Loucy (cell line): ENCODE results near the gene FLT1.

Experiments
- EZH2phosphoT487 ChIP-seq: fragments of 200-600 bp; IDR thresholded peaks from 2 replicates; pipeline ENCODE4 v1.6.1; 2018; ENCODE audit warnings: antibody characterized with exemption, mild to moderate bottlenecking, moderate library complexity, borderline replicate concordance
- TF ChIP-seq, protein P1 (sequence below): fragments of 200-600 bp; sonication (generic); conservative IDR thresholded peaks from 2 replicates; pipeline ENCODE4 v1.5.1; 2014; ENCODE audit warnings: mild to moderate bottlenecking, antibody characterized with exemption, low read length

GRCh38 chr13:28425793-28426192 lies 69.1 kb downstream of the FLT1 start:
- TF ChIP-seq EZH2phosphoT487 = no peak
- TF ChIP-seq, protein P1, sequence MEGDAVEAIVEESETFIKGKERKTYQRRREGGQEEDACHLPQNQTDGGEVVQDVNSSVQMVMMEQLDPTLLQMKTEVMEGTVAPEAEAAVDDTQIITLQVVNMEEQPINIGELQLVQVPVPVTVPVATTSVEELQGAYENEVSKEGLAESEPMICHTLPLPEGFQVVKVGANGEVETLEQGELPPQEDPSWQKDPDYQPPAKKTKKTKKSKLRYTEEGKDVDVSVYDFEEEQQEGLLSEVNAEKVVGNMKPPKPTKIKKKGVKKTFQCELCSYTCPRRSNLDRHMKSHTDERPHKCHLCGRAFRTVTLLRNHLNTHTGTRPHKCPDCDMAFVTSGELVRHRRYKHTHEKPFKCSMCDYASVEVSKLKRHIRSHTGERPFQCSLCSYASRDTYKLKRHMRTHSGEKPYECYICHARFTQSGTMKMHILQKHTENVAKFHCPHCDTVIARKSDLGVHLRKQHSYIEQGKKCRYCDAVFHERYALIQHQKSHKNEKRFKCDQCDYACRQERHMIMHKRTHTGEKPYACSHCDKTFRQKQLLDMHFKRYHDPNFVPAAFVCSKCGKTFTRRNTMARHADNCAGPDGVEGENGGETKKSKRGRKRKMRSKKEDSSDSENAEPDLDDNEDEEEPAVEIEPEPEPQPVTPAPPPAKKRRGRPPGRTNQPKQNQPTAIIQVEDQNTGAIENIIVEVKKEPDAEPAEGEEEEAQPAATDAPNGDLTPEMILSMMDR = no peak
